RPMI7951 (cell line): Measurements from ENCODE around the gene ANO8. TPM values are rescaled to one million over a fixed set of nuclear protein-coding genes. Genes with fewer than 3 reads are reported as not detected.
A peak's percentile ranks its signal among the peaks of the same experiment; 100 is the strongest.
"Not testable (repeated sequence)": the region's sequence is repeated elsewhere in the genome, so short reads cannot be mapped to it uniquely, and the experiment has no call there.

Source experiments
- DNase-seq: peaks from one replicate; pipeline ENCODE4 v3.0.0-alpha.2; 2012; ENCODE audit warnings: low read depth
- total RNA-seq: library from RNA; depleted of rRNA; stranded (reverse); fragments of >200 nt; shearing (Covaris generic); gene quantifications from 2 replicates; pipeline ENCODE4 v1.2.3, GENCODE V29; 2014; rRNA removed

ANO8 gene
- total RNA-seq: 2.9 and 3.7 TPM in 2 replicates

GRCh38 chr19:17334414-17335409 lies at the start of gene ANO8:
ANO8 (minus strand) TSS chr19:17334855; CDS start chr19:17334670, 185 bp downstream.
- DNase-seq: peak; percentile 100

- no peak for DNase-seq
Observed at GRCh38 chr19:17380426-17381138, 45.9 kb upstream of the ANO8 start.

GRCh38 chr19:17379221-17379631 lies 44.6 kb upstream of the ANO8 start:
- no peak for DNase-seq

GRCh38 chr19:17378271-17378670 lies 43.6 kb upstream of the ANO8 start:
- DNase-seq: no peak

- no peak for DNase-seq
Observed at GRCh38 chr19:17376935-17377600, 42.4 kb upstream of the ANO8 start, which contains the start of gene PLVAP. PLVAP (minus strand) TSS chr19:17377342; CDS start chr19:17377288, 54 bp downstream.

GRCh38 chr19:17370026-17370587 lies 35.5 kb upstream of the ANO8 start:
- no peak for DNase-seq

GRCh38 chr19:17365361-17365760 lies 30.7 kb upstream of the ANO8 start:
- no peak for DNase-seq

- not testable (repeated sequence) for DNase-seq
Observed at GRCh38 chr19:17363852-17364605, 29.4 kb upstream of the ANO8 start.

GRCh38 chr19:17359905-17360800 lies 25.5 kb upstream of the ANO8 start:
- no peak for DNase-seq

GRCh38 chr19:17358395-17358794 lies 23.7 kb upstream of the ANO8 start:
- peak; percentile 70 for DNase-seq

- no peak for DNase-seq
Observed at GRCh38 chr19:17357724-17358123, 23.1 kb upstream of the ANO8 start.

- no peak for DNase-seq
Observed at GRCh38 chr19:17357078-17357666, 22.5 kb upstream of the ANO8 start.

- no peak for DNase-seq
Observed at GRCh38 chr19:17353386-17353785, 18.7 kb upstream of the ANO8 start.

- peak; percentile 80 for DNase-seq
Observed at GRCh38 chr19:17352608-17353280, 18.1 kb upstream of the ANO8 start.

- no peak for DNase-seq
Observed at GRCh38 chr19:17351815-17352435, 17.3 kb upstream of the ANO8 start.

GRCh38 chr19:17348700-17349099 lies 14.0 kb upstream of the ANO8 start:
- DNase-seq: peak; percentile 98

GRCh38 chr19:17347877-17348276 lies 13.2 kb upstream of the ANO8 start:
- no peak for DNase-seq

GRCh38 chr19:17347361-17347760 lies 12.7 kb upstream of the ANO8 start:
- peak; percentile 90 for DNase-seq
